Suprapubic skin (tissue), 4 donors: Measurements from ENCODE around the gene FAF1. TPM values are rescaled to one million over a fixed set of nuclear protein-coding genes. Genes with fewer than 3 reads are reported as not detected.

ENCODE experiments used
- DNase-seq, 2 donors: peaks; one replicate each; pipeline ENCODE4 v3.0.0-alpha.2; 2019; ENCODE audit warnings: low spot score in 2 of 2
- H3K27ac ChIP-seq: fragments of 200-600 bp; sonication (generic); one replicate; pipeline ENCODE4 v1.5.1; 2019
- H3K27me3 ChIP-seq: fragments of 200-600 bp; sonication (generic); one replicate; pipeline ENCODE4 v1.5.1; 2019
- H3K36me3 ChIP-seq: fragments of 200-600 bp; sonication (generic); one replicate; pipeline ENCODE4 v1.5.1; 2019
- H3K4me1 ChIP-seq: fragments of 200-600 bp; sonication (generic); one replicate; pipeline ENCODE4 v1.5.1; 2019
- H3K4me3 ChIP-seq: fragments of 200-600 bp; sonication (generic); one replicate; pipeline ENCODE4 v1.5.1; 2019; ENCODE audit warnings: mild to moderate bottlenecking
- H3K9me3 ChIP-seq: fragments of 200-600 bp; sonication (generic); one replicate; pipeline ENCODE4 v1.5.1; 2019
- EP300 ChIP-seq: sonication (generic); formaldehyde crosslinking; IDR thresholded peaks from one replicate; pipeline ENCODE4 v1.6.1; 2017; ENCODE audit warnings: antibody characterized with exemption
- POLR2A ChIP-seq, 2 donors: fragments of 450-650 bp; IDR thresholded peaks; one replicate each; pipeline ENCODE4 v1.6.1; 2017; ENCODE audit warnings: antibody characterized with exemption in 2 of 2, mild to moderate bottlenecking in 2 of 2, moderate library complexity in 2 of 2
- POLR2AphosphoS5 ChIP-seq, 3 donors: sonication (generic); formaldehyde crosslinking; IDR thresholded peaks; one replicate each; pipeline ENCODE4 v1.6.1; 2017; ENCODE audit warnings: antibody characterized with exemption in 3 of 3
- WGBS: methylation state at CpG from one replicate; pipeline ENCODE4 v1.1.5; 2018; 5-methylcytosine and 5-hydroxymethylcytosine counted together
- total RNA-seq, 4 donors: library from RNA; depleted of rRNA; stranded (reverse); fragments of >200 nt; gene quantifications; one replicate each; pipeline ENCODE4 v1.1.0, GENCODE V29; 2016
- TF ChIP-seq, protein P1 (sequence below), 2 donors: fragments of 200-600 bp in 1 of 2; fragments of 450-650 bp in 1 of 2; sonication (generic) in 1 of 2; IDR thresholded peaks; one replicate each; pipeline ENCODE4 v1.5.1; 2016 to 2019; ENCODE audit warnings: antibody characterized with exemption in 2 of 2, mild to moderate bottlenecking in 1 of 2, moderate library complexity in 1 of 2

FAF1 gene
- total RNA-seq, 4 donors from 2014 or later: 35.1 to 61.6 (median 45.4) TPM

DNA sequence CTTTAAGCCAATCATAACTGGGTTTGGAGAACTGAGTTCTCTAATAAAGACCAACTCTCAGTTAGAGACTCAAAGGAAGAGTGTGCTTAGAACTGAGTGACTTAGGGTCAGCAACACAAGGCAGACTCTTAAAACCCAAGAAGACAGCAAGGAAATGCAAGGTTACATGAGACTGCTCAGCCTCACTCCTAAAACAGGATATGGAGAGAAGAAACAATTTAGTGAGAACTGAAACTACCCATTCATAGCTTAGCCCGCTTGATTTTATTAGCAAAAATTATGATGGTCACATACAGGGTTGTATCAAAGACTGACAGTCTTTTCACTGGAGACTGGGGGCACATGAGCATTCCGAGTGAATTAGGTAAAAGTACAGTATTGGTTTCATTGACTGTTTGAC is 457.9 kb downstream of the FAF1 start:
- Histone ChIP-seq H3K27me3 (no peaks in the 10 kb centered on the region), H3K4me3 (no peak overlapping the region), H3K9me3 (peaks cover 7% of the 10 kb centered on the region), H3K36me3 (peaks cover 68% of the 10 kb centered on the region), H3K4me1 (no peaks in the 10 kb centered on the region), H3K27ac (no peak overlapping the region)
- no peak for TF ChIP-seq EP300
- TF ChIP-seq, protein P1, sequence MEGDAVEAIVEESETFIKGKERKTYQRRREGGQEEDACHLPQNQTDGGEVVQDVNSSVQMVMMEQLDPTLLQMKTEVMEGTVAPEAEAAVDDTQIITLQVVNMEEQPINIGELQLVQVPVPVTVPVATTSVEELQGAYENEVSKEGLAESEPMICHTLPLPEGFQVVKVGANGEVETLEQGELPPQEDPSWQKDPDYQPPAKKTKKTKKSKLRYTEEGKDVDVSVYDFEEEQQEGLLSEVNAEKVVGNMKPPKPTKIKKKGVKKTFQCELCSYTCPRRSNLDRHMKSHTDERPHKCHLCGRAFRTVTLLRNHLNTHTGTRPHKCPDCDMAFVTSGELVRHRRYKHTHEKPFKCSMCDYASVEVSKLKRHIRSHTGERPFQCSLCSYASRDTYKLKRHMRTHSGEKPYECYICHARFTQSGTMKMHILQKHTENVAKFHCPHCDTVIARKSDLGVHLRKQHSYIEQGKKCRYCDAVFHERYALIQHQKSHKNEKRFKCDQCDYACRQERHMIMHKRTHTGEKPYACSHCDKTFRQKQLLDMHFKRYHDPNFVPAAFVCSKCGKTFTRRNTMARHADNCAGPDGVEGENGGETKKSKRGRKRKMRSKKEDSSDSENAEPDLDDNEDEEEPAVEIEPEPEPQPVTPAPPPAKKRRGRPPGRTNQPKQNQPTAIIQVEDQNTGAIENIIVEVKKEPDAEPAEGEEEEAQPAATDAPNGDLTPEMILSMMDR (IDR thresholded peaks at IDR 0.05): no peak
- TF ChIP-seq POLR2A (IDR thresholded peaks at IDR 0.05): no peak
- TF ChIP-seq POLR2AphosphoS5 (IDR thresholded peaks at IDR 0.05): no peak
- WGBS: 97% methylated on average over 2 of the region's 2 CpGs
- no peak for DNase-seq

DNA sequence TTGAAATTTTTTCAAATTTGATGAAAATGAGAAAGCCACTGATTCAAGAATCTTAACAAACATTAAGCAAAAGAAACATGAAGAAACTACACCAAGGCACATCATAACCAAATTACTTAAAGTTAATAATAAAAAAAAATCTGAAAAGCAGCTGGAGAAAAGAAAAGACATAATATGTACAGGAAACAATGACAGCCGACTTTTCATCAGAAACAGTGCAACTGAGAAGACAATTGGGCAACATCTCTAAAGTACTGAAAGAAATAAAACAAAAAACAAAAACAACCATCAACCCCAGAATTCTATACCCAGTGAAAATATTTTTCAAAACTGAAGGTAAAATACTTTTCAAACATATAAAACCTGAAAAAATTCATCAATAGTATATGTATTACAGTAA is 463.1 kb downstream of the FAF1 start:
- DNase-seq: no peak
- 96% methylated on average over 1 of the region's 1 CpG for WGBS
- H3K9me3 ChIP-seq: peaks cover 7% of the 10 kb centered on the region
- H3K27me3 ChIP-seq: no peaks in the 10 kb centered on the region
- no peak overlapping the region for H3K27ac ChIP-seq
- no peaks in the 10 kb centered on the region for H3K4me1 ChIP-seq
- peaks cover 30% of the 10 kb centered on the region for H3K36me3 ChIP-seq
- no peak for TF ChIP-seq EP300
- TF ChIP-seq POLR2A (IDR thresholded peaks at IDR 0.05): no peak
- TF ChIP-seq, protein P1 (IDR thresholded peaks at IDR 0.05): no peak
- no peak for TF ChIP-seq POLR2AphosphoS5 (IDR thresholded peaks at IDR 0.05)
- H3K4me3 ChIP-seq: no peak overlapping the region

DNA sequence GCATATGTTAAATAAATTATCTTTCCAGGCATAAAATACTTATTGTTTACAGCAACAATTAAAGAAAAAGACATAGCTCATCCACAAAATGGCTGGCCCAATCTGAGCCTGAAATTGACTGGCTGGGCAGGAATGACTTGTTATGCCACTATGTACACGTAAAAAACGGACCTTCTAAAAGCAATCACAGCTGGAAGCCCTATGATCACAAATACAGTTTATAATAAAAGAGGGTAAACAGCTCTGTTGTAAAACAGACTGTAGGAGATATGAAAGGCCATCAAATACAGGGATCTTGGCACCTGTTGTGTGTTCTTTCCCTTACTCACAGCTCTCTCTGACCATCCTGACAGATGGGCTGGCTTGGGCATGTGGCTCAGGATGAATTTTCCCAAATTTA is 466.4 kb downstream of the FAF1 start:
- no peaks in the 10 kb centered on the region for H3K27me3 ChIP-seq
- TF ChIP-seq, protein P1 (IDR thresholded peaks at IDR 0.05): no peak
- no peak for TF ChIP-seq POLR2AphosphoS5 (IDR thresholded peaks at IDR 0.05)
- TF ChIP-seq EP300: no peak
- TF ChIP-seq POLR2A (IDR thresholded peaks at IDR 0.05): no peak
- DNase-seq: no peak
- peaks cover 35% of the 10 kb centered on the region for H3K36me3 ChIP-seq
- H3K9me3 ChIP-seq: no peaks in the 10 kb centered on the region
- 69% methylated on average over 2 of the region's 2 CpGs for WGBS
- H3K4me3 ChIP-seq: no peak overlapping the region
- H3K4me1 ChIP-seq: no peaks in the 10 kb centered on the region
- H3K27ac ChIP-seq: no peak overlapping the region

DNA sequence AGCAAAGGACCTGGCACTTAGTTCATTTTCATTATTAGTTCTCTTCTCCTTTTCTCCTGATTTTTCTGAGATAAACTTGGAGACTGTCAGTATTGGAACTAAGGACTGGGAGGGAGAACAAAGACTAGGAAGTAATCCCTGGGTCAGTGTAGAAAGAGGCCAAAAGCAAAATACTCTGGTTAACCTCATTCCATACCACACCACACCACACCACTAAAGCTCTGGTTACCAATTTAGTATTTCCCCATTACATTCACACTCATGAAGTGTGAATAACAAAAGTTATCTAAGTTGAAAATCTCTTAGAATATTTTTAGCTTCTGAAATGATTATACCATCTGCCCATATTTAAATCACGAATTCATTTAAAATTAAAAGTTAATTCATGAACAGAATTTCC is 467.9 kb downstream of the FAF1 start:
- H3K27me3 ChIP-seq: no peaks in the 10 kb centered on the region
- 89% methylated on average over 1 of the region's 1 CpG for WGBS
- no peaks in the 10 kb centered on the region for H3K4me1 ChIP-seq
- H3K4me3 ChIP-seq: no peak overlapping the region
- H3K9me3 ChIP-seq: no peaks in the 10 kb centered on the region
- TF ChIP-seq POLR2AphosphoS5 (IDR thresholded peaks at IDR 0.05) (no peak), POLR2A (IDR thresholded peaks at IDR 0.05) (no peak), EP300 (no peak)
- TF ChIP-seq, protein P1 (IDR thresholded peaks at IDR 0.05): no peak
- no peak for DNase-seq
- H3K27ac ChIP-seq: no peak overlapping the region
- peaks cover 27% of the 10 kb centered on the region for H3K36me3 ChIP-seq

DNA sequence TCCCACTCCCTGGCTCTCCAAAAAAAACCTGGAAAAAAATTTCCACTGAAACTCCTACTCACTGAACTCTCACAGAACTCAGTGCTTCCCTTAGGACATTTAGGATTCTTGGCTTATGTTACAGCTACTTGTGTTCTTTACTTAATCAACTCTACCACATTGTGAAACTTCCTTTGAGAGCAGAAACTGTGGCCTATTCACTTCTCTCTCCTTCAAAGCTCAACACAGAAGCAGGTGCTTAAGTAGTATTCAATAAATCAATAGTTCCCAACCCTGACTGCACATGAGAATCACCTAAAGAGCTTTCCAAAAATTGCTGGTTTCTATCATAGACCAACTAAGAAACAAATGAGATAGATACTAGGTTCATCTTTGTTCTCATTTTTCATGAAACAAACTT is 468.9 kb downstream of the FAF1 start:
- Histone ChIP-seq H3K4me3 (no peak overlapping the region), H3K27me3 (no peaks in the 10 kb centered on the region), H3K9me3 (no peaks in the 10 kb centered on the region), H3K4me1 (no peaks in the 10 kb centered on the region), H3K27ac (no peak overlapping the region), H3K36me3 (peaks cover 30% of the 10 kb centered on the region)
- DNase-seq: no peak
- no peak for TF ChIP-seq EP300
- TF ChIP-seq, protein P1 (IDR thresholded peaks at IDR 0.05): no peak
- TF ChIP-seq POLR2A (IDR thresholded peaks at IDR 0.05): no peak
